ENCODE measurements around the gene IGLL5. TPM values are rescaled to one million over a fixed set of nuclear protein-coding genes. Genes with fewer than 3 reads are reported as not detected.

IGLL5 gene
- total RNA-seq, 1 donor from 2014 or later, result not detected

DNA sequence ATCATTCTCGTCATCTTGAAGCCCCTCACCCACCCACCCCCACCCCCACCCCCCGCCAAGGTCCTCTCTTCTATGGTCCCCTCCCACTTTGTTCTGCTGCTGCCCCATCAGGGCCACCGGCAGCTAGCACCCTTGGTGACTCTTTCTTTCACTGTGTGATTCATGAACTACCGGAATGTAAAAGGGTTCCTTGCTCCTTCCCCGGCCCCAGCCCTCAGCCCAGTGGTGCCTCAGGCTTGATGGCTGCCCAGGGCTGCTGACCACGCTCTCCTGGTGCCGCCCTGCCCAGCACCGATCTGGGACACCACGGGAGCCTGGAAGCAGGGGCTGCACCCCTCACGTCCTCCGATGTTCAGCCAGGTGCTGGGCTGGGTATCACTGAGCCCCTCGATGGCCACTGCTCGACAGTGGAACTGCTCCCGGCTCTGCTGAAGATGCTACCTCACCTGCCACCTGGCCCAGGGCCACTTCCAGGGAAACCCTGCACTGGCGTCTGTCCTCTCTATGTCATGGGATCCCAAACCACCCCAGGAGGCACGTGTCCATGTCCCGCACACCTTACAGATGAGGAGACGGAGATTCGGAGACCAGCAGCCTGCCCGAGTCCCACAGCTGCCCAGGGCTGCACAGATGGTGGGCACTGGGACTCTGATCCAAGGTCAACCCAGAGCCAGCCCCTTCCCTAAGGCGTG is 39.7 kb downstream of the IGLL5 start:
- DNase-seq (ENCODE audit: low read depth), result no peak

DNA sequence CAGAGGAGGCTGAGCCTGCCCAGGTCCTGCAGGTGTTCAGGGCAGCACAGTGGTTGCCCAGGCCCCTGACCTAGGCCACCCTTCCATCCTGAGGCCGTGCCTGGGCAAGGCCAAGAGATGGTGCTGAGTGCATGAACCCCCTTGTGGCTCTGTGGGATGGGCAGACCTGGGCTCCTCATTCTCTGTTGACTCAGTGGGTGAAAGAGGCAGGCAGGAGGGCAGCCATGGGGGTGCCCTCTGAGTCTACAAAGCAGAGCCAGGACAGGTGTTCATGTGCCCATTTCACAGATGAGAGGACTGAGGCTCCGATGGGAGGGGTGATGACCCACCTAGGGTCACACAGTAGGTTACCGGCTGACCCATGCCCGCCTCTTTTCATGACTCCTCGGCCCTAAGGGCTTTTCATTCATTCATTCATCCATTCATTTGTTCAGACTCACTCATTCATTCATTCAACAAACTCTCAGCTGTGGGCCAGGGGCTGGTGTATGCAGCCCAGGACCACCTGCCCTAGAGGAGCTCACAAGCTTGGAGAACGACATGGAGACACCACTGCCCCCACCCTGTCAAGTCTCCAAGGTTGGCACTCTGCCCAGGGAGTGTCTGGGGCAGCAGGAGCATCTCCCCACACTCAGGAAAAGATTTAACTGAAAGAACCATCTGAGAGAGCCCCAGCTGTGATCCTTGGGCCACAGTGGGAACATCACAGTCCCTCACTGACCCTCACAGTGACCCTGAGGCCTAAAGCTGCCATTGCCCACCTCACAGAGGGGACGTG is 40.5 kb downstream of the IGLL5 start:
- DNase-seq (ENCODE audit: low read depth), result no peak

DNA sequence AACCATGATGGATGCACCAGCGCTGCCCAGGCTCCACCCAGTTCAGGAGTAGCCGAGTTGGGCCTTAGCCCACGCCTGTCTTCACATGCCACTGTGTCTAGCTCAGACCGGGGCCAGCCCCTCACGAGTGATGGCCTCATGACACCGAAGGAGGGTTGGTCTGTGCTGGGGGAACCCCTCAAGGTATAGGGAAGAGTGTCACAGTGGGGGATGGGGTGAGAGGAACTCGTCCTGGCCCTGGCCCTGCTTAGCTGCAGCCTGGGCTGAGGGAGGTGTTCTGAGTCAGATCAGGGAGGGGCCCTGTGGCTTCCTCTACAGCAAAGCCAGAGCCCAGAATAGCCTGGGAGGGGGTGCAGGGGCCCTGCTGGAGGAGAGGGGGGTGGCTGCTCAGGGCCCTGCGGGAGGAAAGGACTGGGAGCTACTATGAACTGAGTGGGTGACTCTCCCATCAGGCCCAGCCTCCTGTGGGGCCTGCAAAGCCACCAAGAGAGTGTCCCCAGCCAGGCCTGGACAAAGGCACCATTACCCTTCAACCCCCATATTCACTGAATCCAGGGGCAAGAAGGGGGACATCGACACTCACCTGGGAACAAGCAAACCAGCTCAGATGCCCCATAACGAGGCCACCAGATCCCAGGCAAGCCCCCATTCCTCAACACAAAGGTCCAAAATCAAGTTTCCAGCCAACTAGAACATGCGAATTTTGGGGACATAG is 41.2 kb downstream of the IGLL5 start:
- DNase-seq (ENCODE audit: low read depth), result no peak

DNA sequence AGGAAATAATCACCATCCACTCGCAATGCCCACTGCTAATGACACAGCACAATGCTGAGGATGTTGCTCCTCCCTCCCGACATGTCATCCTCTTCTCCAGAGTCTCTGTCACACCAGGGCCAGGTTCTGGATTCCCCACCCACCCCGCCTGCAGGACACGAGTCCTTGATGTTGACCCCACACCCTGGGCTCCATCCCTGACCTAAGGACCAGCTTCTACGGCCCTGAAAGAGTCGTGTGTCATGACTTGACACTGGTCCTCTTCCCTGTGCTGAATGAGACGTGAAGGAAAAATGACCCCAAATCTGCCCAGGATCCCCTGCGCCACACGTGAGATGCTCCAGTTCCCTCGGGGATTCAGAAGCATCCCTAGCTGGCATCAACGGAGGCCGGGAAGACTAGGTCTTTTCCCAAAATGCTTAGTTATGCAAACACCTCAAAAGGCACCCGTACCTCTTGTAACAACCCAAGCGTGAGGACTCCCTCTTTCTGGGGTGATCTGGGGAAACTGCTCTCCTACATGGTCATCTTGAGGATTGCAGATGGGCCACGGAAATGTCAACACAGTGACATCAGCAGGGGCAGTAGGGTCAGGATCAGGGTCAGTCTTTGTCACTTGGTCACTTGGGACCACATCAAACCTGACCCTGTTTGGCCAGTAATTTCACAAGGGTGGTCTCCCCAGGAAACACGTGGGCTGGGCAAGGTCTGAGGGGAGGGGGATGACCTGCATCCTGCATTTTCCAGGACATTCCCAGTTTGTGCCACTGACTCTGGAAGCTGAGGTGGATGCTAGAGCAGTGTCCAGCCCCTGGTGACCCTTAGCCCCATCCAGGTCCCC is 42.0 kb downstream of the IGLL5 start:
- no peak for DNase-seq (ENCODE audit: low read depth)

DNA sequence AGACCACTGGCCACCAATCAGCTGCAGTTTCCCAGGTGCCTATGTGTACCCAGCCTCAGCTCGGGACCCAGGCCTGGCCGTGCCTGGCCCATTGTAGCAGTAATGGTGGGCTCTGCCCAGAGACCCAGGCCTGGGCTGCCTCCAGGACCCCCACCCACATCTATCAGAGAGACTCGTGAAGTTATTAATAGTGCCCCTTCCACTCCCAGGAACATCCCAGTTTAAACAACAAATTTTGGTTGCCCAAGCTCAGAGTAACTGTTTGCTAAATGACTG is 42.5 kb downstream of the IGLL5 start:
- no peak for DNase-seq (ENCODE audit: low read depth)

DNA sequence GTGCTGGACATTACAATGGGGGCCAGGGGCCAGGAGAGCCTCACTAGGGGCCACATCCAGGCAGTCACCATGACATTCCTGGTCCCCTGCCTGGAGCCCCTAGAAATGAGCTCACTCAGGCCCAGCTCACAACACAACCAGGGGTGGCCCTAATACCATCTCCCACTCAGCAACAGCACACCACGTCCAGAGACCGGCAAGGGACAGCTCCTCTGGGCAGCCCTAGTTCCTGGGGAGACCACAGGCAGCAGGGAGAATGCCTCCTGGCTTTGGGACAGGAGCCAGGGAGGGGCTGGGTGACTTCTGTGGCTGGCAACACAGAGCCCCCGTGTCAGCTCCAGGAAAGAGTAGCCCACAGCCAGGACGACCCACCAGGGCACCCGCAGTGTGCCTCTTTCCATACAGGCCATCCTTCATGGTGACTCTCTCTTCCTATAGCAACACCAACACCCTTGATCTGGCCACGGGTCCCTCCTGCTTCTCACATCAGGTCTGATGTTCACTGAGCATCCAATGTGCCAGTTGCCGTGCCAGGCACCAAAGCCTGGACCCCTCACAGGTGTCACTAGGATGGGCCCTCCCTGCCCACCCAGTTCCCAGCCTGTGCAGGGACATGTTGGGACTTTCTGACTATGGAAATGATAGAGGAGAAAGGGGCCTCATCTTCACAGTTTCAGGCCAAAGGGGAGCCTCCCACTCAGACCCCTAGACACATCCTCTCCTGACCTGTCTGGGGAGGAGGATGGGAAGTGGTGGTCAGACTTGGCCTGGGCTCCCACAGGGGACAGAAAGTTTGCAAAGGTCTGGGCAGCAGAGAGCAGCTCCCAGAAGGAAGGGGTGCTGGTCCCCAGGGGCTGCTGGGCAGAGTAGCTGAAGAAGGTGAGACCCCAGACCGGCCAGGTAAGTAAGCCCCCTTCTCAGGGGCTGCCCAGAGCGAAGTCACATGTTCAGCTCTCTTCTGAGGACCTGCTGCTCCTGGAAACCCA is 43.2 kb downstream of the IGLL5 start:
- DNase-seq (ENCODE audit: low read depth), result no peak

DNA sequence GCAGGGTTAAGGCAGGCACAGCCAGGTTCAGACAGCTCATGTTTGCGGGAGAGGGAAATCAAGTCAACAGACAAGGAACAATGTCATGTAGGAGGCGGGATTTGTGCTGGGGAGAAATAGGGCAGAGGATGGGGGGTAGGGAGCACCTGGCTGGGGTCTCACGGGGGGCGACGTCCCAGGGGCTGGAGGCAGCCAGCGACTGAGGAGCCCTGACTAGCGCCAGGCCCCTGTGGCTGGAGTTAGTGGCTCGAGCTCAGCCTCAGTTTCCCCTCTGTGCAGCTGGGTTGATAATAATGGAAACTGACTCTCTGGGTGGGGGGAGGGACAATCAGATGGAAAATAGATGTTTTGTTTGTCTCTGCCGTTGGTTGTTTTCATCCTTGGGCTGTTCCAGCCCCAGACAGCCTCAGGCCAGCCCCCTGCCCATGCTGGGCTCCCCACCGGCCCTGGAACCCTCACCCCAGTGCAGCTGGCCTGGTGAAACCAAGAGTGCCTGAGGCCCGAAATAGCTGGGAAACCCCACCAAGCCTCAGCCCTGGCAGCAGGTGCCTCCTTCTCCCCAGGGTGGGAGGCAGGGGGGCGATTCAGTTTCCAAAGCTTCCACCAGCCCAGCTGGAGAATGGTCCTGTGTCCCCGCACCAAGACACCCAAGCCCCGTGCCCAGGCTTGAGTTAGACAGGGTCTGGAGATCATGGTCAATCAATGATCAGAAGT is 44.1 kb downstream of the IGLL5 start:
- DNase-seq (ENCODE audit: low read depth), result no peak

DNA sequence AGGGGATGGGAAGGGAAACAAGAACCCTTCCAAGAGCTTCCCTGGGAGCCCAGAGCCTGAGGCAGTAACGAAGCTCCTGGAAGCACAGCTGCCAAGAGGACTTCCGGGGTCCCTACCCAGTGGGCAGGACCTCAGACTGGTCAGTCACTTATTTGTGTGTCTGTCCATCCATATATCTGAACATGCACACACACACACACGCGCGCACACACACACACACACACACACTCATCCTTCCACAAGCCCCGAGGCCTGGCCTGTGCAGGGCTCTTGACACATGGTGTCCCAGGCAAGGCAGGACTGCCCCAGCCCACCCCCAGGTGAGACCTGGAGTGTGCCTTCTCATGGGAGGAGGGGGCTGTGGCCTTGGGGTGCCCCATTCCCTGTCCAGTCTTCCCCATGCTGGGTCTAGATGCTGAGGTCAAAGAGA is 44.9 kb downstream of the IGLL5 start:
- no peak for DNase-seq (ENCODE audit: low read depth)

DNA sequence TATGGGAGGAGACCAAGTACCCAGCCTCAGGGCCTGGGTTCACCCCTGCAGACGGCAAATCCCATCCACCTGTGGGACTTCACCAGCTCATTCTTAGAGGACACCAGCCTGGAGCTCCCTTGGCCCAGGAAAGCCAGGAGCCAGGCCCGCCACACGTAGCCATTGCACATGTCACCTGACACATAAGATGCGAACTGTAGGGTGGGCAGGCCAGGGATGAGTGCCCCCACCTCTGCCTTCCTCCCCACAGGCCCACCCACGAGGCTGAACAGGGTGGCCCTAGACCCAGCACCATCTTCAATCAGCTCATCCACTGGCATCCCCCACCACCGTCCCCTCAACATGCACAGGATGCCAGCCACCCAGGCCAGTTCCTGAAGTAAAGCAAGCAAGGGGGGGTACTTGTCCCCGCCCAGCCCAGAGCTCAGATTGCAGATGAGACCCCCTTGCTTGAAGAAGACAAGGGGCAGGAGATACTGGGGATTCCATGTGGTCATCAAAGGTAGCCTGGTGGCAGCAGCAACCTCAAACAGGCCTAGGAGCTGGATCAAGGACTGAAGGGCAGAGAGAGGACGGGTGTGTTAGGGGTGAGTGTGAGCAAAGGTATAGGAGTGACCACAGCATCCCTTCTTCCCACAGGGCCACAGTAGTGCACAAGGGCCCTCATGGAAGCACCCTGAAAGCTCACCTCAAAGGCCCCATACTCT is 45.6 kb downstream of the IGLL5 start:
- DNase-seq (ENCODE audit: low read depth), result no peak

DNA sequence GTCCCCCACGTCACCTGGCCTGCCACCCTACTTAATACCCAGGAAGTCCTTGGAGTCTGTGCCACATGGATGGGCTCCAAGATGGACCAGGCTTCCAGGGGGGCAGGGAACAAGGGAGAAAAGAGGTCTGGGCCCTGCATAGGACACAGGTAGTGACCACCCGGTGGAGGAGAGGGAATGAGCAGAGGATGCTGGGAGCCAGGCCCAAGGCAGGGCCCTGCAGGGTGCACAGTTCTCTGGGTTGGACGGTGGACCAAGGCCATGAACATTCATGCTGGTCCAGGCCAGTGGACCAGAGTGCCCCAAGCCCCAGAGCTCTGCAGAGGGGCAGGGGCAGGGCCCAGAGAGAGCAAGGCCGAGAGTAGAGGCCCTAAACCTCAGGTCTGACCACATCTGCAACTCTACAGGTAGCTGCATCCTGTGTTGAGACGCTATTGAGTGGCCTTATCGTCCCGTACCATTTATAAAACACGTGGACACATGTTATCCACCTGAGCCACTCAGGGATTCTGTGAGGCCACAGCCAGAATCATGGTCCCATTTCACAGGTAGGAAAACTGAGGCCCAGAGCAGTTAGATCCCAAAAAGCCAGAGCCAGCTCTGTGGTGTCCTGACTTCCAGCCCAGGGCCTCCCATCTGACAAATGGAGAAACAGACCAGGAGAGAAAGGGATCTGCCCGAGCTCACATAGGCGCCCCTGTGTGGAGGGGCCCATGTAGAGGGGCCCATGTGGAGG is 46.4 kb downstream of the IGLL5 start:
- no peak for DNase-seq (ENCODE audit: low read depth)

DNA sequence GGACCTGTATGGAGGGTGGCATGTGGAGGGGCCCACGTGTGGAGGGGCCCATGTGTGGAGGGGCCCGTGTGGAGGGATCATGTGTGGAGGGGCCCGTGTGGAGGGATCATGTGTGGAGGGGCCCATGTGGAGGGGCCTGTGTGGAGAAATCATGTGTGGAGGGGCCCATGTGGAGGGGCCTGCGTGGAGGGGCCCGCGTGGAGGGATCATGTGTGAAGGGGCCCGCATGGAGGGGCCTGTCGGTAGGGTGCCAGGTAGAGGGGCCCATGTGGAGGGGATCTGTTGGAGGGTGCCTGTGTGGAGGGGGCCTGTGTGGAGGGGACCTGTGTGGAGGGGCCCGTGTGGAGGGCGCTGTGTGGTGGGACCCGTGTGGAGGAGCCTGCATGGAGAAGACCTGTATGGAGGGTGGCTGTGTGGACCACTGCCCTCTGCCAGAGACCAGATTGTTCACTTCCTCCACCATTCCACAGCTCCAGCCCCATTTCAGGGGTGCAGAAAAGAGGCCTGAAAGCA is 47.0 kb downstream of the IGLL5 start:
- DNase-seq (ENCODE audit: low read depth), result no peak

DNA sequence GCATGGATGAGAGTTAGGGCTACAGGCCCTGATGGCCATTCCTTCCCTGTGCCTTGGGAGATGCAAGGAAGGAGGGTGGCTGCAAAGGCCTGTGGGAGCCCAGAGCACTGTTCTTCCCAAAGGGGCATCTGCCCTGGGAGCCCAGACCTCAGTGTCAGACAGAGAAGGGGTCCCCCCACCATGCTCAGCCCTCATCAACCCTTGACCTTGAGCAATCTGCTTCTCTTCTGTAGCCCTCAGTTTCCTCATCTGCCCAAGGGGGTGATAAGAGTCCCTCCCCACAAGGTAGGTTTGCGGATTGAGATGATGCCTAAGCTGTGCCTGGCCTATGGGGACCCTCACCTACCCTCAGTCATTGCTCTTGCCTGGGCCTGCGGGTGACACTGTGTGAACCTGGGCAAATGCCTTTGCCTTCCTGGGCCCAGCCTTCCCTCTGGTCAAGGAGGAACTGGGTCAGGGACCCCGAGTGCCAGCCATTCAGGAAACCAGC is 47.5 kb downstream of the IGLL5 start:
- no peak for DNase-seq (ENCODE audit: low read depth)

DNA sequence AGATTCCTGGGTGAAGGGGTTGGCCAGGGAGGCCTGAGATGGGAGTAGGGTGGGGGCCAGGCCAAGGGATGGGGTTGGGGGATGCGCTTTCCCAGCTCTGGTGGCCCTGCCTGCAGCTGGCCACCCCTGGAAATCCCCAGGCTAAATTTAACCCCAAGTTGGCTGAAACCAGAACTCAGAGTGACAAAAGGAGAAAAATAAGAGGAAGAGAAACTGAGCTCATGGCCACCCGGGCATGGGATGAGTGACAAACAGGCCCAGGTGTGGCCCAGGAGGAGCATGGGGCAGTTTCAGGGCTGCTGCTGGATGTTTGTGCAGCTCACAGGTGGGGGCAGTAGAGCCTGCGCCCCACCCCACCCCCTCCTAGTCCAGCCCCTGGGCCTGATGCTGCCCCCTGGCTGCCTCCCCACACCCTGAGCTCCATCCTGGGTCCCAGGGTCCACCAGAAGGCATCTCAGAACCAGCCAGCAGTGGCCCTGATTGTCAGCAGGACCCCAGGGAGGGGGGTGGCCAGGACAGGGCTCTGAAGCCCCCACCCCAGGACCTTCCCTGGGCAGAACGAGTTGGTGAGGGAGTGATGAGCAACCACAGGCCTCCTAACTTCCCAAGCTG is 48.0 kb downstream of the IGLL5 start:
- DNase-seq (ENCODE audit: low read depth), result no peak

DNA sequence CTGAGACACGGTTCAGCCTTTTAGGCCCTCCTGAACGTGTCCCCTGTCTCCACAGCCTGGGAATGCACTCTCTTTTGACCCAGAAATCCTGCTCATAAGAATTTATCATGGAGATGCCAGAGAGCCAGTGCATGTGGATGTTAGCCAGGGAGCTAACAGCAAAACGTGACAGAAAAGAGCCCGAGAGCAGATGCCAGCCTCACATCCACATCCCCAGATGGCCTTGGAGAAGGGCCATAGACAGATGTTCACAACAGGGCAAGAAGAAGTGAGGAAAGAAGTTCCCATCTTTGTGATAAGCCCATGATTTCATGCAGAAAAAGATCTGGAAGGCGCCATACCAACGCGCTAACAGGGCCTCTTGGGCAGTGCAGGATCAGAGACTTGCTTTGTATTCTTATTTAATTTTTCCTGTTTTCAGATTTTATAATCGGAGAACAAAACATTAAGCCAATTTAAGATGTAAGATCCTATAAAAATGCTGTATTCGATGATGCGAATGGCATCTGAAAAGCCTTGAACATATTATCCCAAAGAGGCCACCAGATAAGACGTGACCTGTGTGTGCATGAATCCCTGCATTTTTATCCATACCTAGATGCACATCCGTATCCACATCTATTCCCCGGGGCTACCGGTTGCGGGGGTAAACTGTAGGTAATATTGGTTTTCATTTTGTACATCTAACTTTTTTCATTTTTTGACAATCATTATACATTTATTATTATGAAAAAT is 48.7 kb downstream of the IGLL5 start:
- DNase-seq (ENCODE audit: low read depth), result no peak

DNA sequence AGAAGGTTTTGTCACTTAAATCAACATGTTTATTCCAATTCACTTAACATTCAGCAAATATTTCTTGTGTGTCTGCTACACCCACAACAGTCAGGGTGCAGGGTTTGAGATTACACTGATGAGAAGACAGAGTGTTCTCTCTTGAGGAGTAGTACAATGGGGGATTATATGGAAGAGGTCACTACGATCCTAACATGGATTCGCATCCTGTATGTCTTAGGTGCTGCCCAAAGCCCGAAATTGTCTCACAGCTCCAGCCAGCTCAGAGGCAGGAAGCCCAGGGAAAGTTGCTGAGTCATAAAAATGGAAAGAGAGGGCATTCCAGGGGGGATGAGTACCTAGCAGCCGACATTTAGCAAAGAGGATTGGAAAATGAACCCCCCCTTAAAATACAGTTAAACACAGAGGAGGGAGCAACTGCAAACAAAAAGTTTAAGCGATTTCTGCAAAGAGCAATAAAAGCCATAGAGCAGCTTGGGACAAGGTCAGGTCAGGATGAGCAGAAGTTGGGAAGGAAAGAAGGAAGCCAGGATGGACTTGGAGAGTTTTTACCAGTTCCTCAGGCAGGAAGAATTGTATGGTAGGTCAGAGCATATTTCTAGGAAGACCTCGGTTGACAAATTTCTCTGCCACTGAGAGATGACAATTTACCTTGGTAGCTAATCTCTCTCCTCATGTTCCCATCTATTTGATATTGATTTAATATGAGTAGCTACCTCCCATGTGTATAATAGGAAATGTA is 49.5 kb downstream of the IGLL5 start:
- DNase-seq (ENCODE audit: low read depth), result no peak

DNA sequence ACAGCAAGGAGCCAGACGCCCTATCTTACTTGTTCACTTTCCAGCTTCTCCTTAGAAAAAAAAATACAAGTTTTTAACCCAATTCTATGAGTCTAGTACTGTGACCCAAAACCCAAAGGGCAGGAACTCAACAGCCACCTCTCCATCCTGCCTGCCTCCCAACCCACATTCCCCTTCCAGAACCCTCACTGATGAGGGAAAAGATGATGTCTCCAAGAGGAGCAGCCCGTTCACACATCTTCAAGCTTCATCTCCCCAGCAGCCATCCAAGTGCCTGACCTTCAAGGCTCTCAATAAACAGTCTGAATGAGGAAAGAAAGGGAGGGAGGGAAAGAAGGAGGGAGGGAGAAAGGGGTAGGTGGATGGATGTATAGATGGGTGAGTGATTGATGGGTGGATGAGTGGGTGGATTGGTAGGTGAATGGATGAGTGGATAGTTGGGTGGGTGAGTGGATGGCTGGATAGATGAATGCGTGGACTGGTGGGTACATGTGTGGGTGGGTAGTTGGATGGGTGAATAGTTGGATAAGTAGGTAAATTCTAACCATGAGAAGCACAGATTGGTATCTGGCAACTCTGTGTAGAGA is 50.4 kb downstream of the IGLL5 start:
- DNase-seq (ENCODE audit: low read depth), result no peak

Data from renal cortical epithelial cell (primary cell).